HG03060 (cell line): ENCODE data around the gene ZNF524.
"Not testable (repeated sequence)": the region's sequence is repeated elsewhere in the genome, so short reads cannot be mapped to it uniquely, and the experiment has no call there.

ENCODE experiments used
- ATAC-seq: cut with Tn5 transposase; IDR thresholded peaks from one replicate; pipeline ENCODE4 v1.9.1; 2021; ENCODE audit warnings: low read depth, moderate number of reproducible peaks; ENCODE audit not compliant: unreplicated experiment

Gene ZNF524

GRCh38 chr19:55581145-55581822 is 18.8 kb upstream of the ZNF524 start:
- ATAC-seq = no peak

GRCh38 chr19:55581823-55582223 is 18.3 kb upstream of the ZNF524 start:
- no peak for ATAC-seq

GRCh38 chr19:55582284-55582683 is 17.8 kb upstream of the ZNF524 start:
- not testable (repeated sequence) for ATAC-seq

- ATAC-seq = not testable (repeated sequence)
Measured at GRCh38 chr19:55583897-55584296, 16.2 kb upstream of the ZNF524 start.

GRCh38 chr19:55584871-55585270 is 15.2 kb upstream of the ZNF524 start:
- ATAC-seq = no peak

GRCh38 chr19:55585658-55586339 is 14.3 kb upstream of the ZNF524 start:
- no peak for ATAC-seq

GRCh38 chr19:55586976-55587668 is 13.0 kb upstream of the ZNF524 start:
- ATAC-seq = peak; percentile 89

- ATAC-seq = no peak
Measured at GRCh38 chr19:55588738-55589137, 11.3 kb upstream of the ZNF524 start.

- no peak for ATAC-seq
Measured at GRCh38 chr19:55590109-55590508, 10.0 kb upstream of the ZNF524 start.

- ATAC-seq = no peak
Measured at GRCh38 chr19:55590617-55591016, 9.5 kb upstream of the ZNF524 start.

GRCh38 chr19:55591555-55591954 is 8.5 kb upstream of the ZNF524 start:
- ATAC-seq = no peak

- no peak for ATAC-seq
Measured at GRCh38 chr19:55592391-55593090, 7.5 kb upstream of the ZNF524 start.

- ATAC-seq = no peak
Measured at GRCh38 chr19:55593096-55593772, 6.9 kb upstream of the ZNF524 start.

GRCh38 chr19:55594996-55595545 is 5.0 kb upstream of the ZNF524 start:
- no peak for ATAC-seq

- ATAC-seq = no peak
Measured at GRCh38 chr19:55596304-55596703, 3.8 kb upstream of the ZNF524 start.

- no peak for ATAC-seq
Measured at GRCh38 chr19:55597501-55597921, 2.6 kb upstream of the ZNF524 start.

- ATAC-seq = no peak
Measured at GRCh38 chr19:55598034-55598433, 2.1 kb upstream of the ZNF524 start.

- peak; percentile 62 for ATAC-seq
Measured at GRCh38 chr19:55598719-55599467, 1.2 kb upstream of the ZNF524 start.

- ATAC-seq = peak; percentile 24
Measured at GRCh38 chr19:55599468-55599841, 633 bp upstream of the ZNF524 start, which contains the start of gene FIZ1. Gene FIZ1, minus strand, starts transcription at chr19:55599517. Its CDS starts 1,652 bp downstream, at chr19:55597865.
